HL-60/S4 treated with retinoic acid at 250 ng/mL for 4 days and 3 days (cell line): ENCODE measurements around the gene NCK2.

ENCODE experiments used
- in situ Hi-C: fragments of 300-500 bp; cut with MboI; formaldehyde crosslinking; loops from 2 replicates; pipeline ENCODE4 v1.7.0; 2022; ENCODE audit warnings: low sequenced_read_pairs

NCK2 gene

GRCh38 chr2:105883911-105884694 lies 139.4 kb downstream of the NCK2 start:
- in situ Hi-C loops = loop anchor here (25.0 kb wide), 1 partner anchor 522 kb away; no protein-coding TSS in a partner anchor

DNA sequence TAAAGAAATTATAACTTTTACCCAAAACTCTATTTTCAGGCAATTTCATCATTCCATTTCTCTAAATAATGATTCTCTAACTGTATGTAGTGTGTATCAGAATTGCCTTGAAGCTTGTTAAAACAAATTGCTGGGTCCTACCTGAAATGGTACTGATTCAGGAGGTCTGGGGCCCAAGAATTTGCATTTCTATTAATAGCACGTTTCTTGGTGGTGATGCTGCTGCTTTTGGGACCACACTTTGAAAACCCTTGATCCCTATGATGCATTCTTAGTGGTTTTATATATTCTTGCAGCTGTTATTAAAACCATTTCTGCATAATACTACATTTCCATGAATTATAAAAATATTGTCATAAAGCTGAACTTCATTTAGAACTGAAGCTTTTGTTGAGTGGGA lies 140.7 kb downstream of the NCK2 start:
- in situ Hi-C loops = loop anchor here (25.0 kb wide), 1 partner anchor 523 kb away; no protein-coding TSS in a partner anchor

GRCh38 chr2:105886029-105886454 lies 141.3 kb downstream of the NCK2 start:
- in situ Hi-C loops = loop anchor here (25.0 kb wide), 1 partner anchor 524 kb away; no protein-coding TSS in a partner anchor

GRCh38 chr2:105886687-105887086 lies 142.0 kb downstream of the NCK2 start:
- in situ Hi-C loops = loop anchor here (25.0 kb wide), 1 partner anchor 524 kb away; no protein-coding TSS in a partner anchor

- in situ Hi-C loops = loop anchor here (25.0 kb wide), 1 partner anchor 525 kb away; no protein-coding TSS in a partner anchor
These were observed 142.5 kb downstream of the NCK2 start for GRCh38 chr2:105887256-105887655.

GRCh38 chr2:105888625-105889024 lies 143.9 kb downstream of the NCK2 start:
- in situ Hi-C loops = loop anchor here (25.0 kb wide), 1 partner anchor 526 kb away; no protein-coding TSS in a partner anchor

DNA sequence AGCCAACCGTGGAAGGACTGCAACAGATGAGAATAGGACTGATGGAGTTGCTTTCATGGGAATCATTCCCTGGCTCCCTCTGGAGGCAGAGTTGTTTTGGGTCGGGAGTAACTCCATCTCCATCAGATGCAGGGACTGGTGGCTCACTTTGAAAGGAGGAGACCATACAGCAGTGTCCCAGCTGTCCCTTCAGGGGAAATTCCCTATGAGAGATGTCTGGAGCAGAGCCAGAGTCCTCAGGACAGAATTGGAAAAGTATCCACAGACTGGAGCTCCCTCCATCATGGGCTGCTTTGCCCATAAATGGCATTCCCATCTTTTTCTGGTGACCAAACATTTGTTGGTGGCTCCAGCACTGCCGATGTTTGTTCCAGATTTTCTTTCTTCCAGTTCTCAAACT lies 144.3 kb downstream of the NCK2 start:
- in situ Hi-C loops = loop anchor here (25.0 kb wide), 1 partner anchor 527 kb away; no protein-coding TSS in a partner anchor

DNA sequence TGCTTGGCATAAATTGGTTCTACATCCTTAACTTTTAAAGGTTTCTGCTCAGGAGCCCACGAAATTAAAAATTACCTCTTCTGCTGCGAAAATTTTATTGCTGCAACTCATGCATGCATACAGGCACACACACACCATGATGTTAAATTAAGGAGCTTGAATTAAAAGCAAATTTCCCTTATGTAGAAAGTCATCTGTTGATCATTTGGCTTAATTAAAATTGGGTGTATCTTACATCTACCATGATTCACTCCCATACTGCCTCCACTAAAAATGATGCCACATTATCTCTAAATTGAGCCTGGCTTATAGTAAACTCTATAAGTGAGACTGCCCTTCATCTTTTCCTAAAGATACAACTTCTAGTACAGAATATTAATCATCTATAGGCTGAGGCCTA lies 145.4 kb downstream of the NCK2 start:
- in situ Hi-C loops = loop anchor here (10.0 to 25.0 kb wide), 2 partner anchors 315 to 528 kb away; no protein-coding TSS in a partner anchor

GRCh38 chr2:105890856-105891255 lies 146.1 kb downstream of the NCK2 start:
- in situ Hi-C loops = loop anchor here (10.0 to 25.0 kb wide), 2 partner anchors 316 to 529 kb away; no protein-coding TSS in a partner anchor

DNA sequence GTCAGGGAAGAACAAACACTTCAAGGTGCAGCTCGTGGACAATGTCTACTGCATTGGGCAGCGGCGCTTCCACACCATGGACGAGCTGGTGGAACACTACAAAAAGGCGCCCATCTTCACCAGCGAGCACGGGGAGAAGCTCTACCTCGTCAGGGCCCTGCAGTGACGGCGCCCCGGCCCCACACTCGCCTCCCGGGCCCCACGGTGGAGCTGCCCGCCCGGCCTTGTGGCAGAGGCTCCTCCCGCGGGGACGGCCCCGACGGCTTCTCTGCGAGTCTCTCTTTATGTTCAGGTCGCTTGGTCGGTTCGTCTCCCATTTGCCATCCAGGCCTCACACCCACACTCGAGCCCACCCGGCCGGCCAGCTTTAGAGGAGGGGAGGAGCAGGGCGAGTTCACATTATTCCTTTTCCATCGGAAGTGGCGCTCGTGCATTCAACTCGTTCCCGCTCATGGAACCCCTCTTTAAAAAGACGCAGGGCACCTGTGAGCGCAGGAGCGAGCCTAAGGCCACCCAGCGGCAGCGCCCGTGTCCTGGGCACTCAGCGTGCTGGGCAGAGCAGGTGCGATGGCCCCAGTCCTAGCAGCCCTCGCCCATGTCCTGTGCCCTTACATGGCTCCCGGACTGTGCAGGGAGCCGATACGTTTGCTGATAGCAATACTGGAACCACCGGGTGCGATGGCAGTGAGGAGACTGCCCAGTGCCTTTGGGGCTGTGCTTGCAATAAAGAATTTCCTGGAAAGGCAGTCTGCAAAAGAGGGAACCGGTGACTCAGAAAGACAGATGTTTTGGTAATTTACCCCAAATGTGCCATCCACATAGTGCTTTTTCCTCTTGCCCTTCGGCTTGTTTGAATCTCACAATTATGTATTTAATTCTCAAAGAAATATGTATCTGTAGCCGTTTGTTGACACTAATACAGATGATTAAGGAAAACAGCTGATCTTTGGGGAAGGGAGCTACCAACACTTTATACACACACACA lies 148.6 kb downstream of the NCK2 start:
- in situ Hi-C loops = loop anchor here (10.0 to 25.0 kb wide), 2 partner anchors 319 to 531 kb away; no protein-coding TSS in a partner anchor

GRCh38 chr2:105894327-105894944 lies 149.7 kb downstream of the NCK2 start:
- in situ Hi-C loops = loop anchor here (10.0 to 25.0 kb wide), 2 partner anchors 320 to 532 kb away; no protein-coding TSS in a partner anchor

- in situ Hi-C loops = loop anchor here (10.0 to 25.0 kb wide), 2 partner anchors 321 to 534 kb away; no protein-coding TSS in a partner anchor
These were observed 151.5 kb downstream of the NCK2 start for GRCh38 chr2:105895990-105896764.

DNA sequence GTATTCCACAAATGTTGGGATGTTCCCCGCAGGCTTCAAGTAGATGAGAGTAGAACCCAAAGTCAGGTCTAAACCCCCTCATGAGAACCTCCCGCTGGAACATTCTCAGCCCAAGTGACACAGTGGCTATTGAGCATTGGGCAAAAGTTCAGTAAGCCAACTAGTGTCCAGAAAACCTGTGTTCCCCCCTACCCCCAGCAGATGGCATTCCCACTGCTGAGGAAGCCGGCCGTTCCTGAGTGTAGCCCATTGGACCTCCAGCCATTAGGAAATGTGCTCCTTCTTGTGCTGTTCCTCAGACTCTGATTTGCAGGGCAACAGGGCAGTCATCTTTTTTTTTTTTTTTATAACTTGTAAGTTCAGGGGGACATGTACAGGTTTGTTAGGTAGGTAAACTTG lies 152.1 kb downstream of the NCK2 start:
- in situ Hi-C loops = loop anchor here (10.0 to 25.0 kb wide), 2 partner anchors 322 to 534 kb away; no protein-coding TSS in a partner anchor

- in situ Hi-C loops = loop anchor here (10.0 to 25.0 kb wide), 2 partner anchors 323 to 535 kb away; no protein-coding TSS in a partner anchor
These were observed 153.0 kb downstream of the NCK2 start for GRCh38 chr2:105897694-105898093.

GRCh38 chr2:105903051-105903674 lies 158.5 kb downstream of the NCK2 start:
- in situ Hi-C loops = no loop called here

- in situ Hi-C loops = no loop called here
These were observed 160.2 kb downstream of the NCK2 start for GRCh38 chr2:105904938-105905337.

DNA sequence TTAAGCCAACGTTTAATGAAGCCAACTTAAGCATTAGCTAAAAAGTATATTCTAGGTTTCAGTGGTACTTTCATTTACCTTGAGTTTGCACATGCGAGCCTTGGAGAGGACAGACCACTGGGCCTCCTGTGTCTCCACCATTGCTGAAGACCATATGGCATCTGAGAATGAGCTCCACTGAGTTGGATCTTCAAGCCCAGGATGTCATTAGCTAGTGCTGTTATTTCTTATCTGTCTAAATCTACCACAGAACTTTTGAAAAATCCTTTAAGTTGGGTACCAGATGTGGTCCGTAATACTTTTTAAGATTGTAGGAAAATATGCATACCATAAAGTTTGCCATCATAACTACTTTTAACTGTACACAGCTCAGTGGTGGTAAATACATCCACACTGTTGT lies 161.8 kb downstream of the NCK2 start:
- in situ Hi-C loops = no loop called here

GRCh38 chr2:105907184-105907583 lies 162.5 kb downstream of the NCK2 start:
- in situ Hi-C loops = no loop called here

DNA sequence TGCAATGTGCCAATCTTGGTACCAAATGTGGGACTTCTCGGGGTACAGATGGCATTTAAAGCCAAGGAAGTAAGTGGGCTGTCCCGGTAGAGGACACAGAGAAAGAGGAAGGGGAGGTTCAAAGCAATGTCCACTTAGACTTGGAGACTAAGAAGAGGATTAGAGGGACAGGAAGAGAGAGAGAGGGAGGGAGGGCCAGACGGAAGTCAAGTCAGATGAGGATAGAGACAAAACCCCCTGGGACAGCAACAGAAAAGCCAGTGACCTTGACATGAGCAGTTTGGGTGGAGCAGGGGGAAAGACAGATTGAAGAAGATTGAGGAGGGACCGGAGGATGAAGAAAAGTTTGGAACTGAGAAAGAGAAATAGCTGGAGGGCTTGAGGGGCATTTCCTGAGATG lies 164.5 kb downstream of the NCK2 start:
- in situ Hi-C loops = no loop called here
